K562 (cell line): ENCODE data around the gene PACS2. TPM values are rescaled to one million over a fixed set of nuclear protein-coding genes. Genes with fewer than 3 reads are reported as not detected.

Experiments used
- ATAC-seq: fragments of 200-7000 bp; cut with Tn5 transposase; 3 replicates; pipeline ENCODE4 v1.9.1; 2020; ENCODE audit warnings: moderate library complexity
- BruUV-seq: library from RNA; stranded (reverse); fragments of 400-500 nt; replicated peaks from 2 replicates; lab custom pipeline; 2021; lab: Mats Ljungman, UMichigan
- CTCF ChIA-PET: fragments of 300-600 bp; formaldehyde crosslinking; extraction: SDS; loops from one replicate; lab custom pipeline; 2021; ENCODE audit warnings: low intra/inter-chr PET ratio; lab: Yijun Ruan, JAX
- POLR2A ChIA-PET: fragments of 300-600, 350-650 bp; sonication (Branson Sonifier 250); formaldehyde crosslinking; extraction: SDS; loops from one replicate; lab custom pipeline; 2021; ENCODE audit warnings: antibody characterized with exemption, inconsistent platforms; lab: Yijun Ruan, JAX
- DNase-seq, 4 experiments: peaks; one replicate each; pipeline versions ENCODE4 v3.0.0 to v3.0.0-alpha.2; 2011 to 2018; ENCODE audit warnings: low spot score in 3 of 4, mixed read lengths in 3 of 4; ENCODE audit errors: extremely low read depth in 1 of 4
- FAIRE-seq: peaks from 2 replicates; lab custom pipeline; 2011; peaks lifted over from hg19 to GRCh38; lab: Jason Lieb, UNC
- H2AFZ ChIP-seq: 2 replicates; pipeline ENCODE4 v1.6.0; 2011; ENCODE audit warnings: low read depth, low read length, control low read depth, inconsistent platforms
- H3K27ac ChIP-seq: fragments of 200-600 bp; 3 replicates; pipeline ENCODE4 v1.8.0; 2011; ENCODE audit warnings: low read depth, mild to moderate bottlenecking, control low read depth, inconsistent platforms, low read length, moderate library complexity, mixed read lengths; ENCODE audit errors: extremely low read depth
- H3K27me3 ChIP-seq, 2 experiments: fragments of 300-600 bp in 1 of 2; 2 replicates in 1 of 2; 3 replicates in 1 of 2; pipeline versions ENCODE4 v1.6.0 to v1.8.0; 2011; ENCODE audit warnings: inconsistent platforms in 2 of 2, low read length in 2 of 2, mild to moderate bottlenecking in 1 of 2, mixed read lengths in 1 of 2, moderate library complexity in 1 of 2; ENCODE audit not compliant: control insufficient read depth in 2 of 2, insufficient read depth in 2 of 2
- H3K36me3 ChIP-seq: fragments of 300-600 bp; 3 replicates; pipeline ENCODE4 v1.8.0; 2011; ENCODE audit warnings: mild to moderate bottlenecking, low read length, inconsistent platforms; ENCODE audit not compliant: control insufficient read depth, insufficient read depth
- H3K4me1 ChIP-seq, 2 experiments: fragments of 200-600 bp in 1 of 2; replicated peaks in 1 of 2; 2 replicates in 1 of 2; 3 replicates in 1 of 2; pipeline versions ENCODE4 v1.5.1 to v1.8.0; 2011; ENCODE audit warnings: inconsistent platforms in 2 of 2, low read length in 2 of 2, mild to moderate bottlenecking in 1 of 2, mixed read lengths in 1 of 2, moderate library complexity in 1 of 2; ENCODE audit not compliant: control insufficient read depth in 2 of 2, insufficient read depth in 2 of 2
- H3K4me2 ChIP-seq: 2 replicates; pipeline ENCODE4 v1.6.1; 2011; ENCODE audit warnings: low read length, control low read depth, inconsistent platforms, mixed read lengths; ENCODE audit not compliant: insufficient read depth
- H3K4me3 ChIP-seq: fragments of 200-600 bp; sonication (generic), shearing (Covaris generic); 2 replicates; pipeline ENCODE4 v1.5.1; 2016; ENCODE audit warnings: control low read depth, inconsistent platforms
- H3K79me2 ChIP-seq: fragments of 200-600 bp; 3 replicates; pipeline ENCODE4 v1.8.0; 2011; ENCODE audit warnings: low read length, inconsistent platforms; ENCODE audit not compliant: control insufficient read depth, insufficient read depth
- H3K9ac ChIP-seq, 2 experiments: 2 replicates each; pipeline versions ENCODE4 v1.6.0 to v1.6.1; 2011; ENCODE audit warnings: low read depth in 2 of 2, low read length in 2 of 2, control low read depth in 1 of 2, inconsistent platforms in 1 of 2, mild to moderate bottlenecking in 1 of 2, mixed read lengths in 1 of 2; ENCODE audit not compliant: insufficient read depth in 1 of 2
- H3K9me1 ChIP-seq: one replicate; pipeline ENCODE4 v1.6.0; 2011; ENCODE audit warnings: inconsistent platforms, mild to moderate bottlenecking, low read length, moderate library complexity; ENCODE audit not compliant: control insufficient read depth, insufficient read depth
- H3K9me3 ChIP-seq: replicated peaks from 2 replicates; pipeline ENCODE4 v1.5.1; 2011; ENCODE audit warnings: low read depth, low read length, inconsistent platforms; ENCODE audit not compliant: control insufficient read depth, insufficient read depth
- H4K20me1 ChIP-seq: replicated peaks from 2 replicates; pipeline ENCODE4 v1.6.1; 2011; ENCODE audit warnings: low read length, inconsistent platforms, mixed read lengths; ENCODE audit not compliant: control insufficient read depth, insufficient read depth
- ARHGAP35 ChIP-seq: fragments of 450-650 bp; IDR thresholded peaks from 2 replicates; pipeline ENCODE4 v1.6.1; 2018; ENCODE audit not compliant: partially characterized antibody
- CCNT2 ChIP-seq: IDR thresholded peaks from 2 replicates; pipeline ENCODE4 v1.6.1; 2011; ENCODE audit warnings: borderline replicate concordance, low read depth, mild to moderate bottlenecking, moderate library complexity, mixed read lengths, low read length; ENCODE audit not compliant: insufficient read length; ENCODE audit errors: extremely low read depth
- DNMT1 ChIP-seq: fragments of 450-650 bp; IDR thresholded peaks from 2 replicates; pipeline ENCODE4 v1.6.1; 2016; ENCODE audit warnings: antibody characterized with exemption, mild to moderate bottlenecking
- ELF4 ChIP-seq: fragments of 450-650 bp; formaldehyde crosslinking; IDR thresholded peaks from 2 replicates; pipeline ENCODE4 v1.4.0; 2022; ENCODE audit warnings: missing genetic modification characterization
- ETV1 ChIP-seq: fragments of 450-650 bp; conservative IDR thresholded peaks from 2 replicates; pipeline ENCODE4 v1.6.1; 2016; ENCODE audit warnings: missing genetic modification characterization, control low read depth, low read depth, missing compliant biosample characterization
- FOXA1 ChIP-seq: fragments of 450-650 bp; IDR thresholded peaks from 2 replicates; pipeline ENCODE4 v1.6.1; 2016; ENCODE audit warnings: mild to moderate bottlenecking, borderline replicate concordance
- HDAC3 ChIP-seq: fragments of 450-650 bp; IDR thresholded peaks from 2 replicates; pipeline ENCODE4 v1.6.1; 2018; ENCODE audit warnings: borderline replicate concordance, mild to moderate bottlenecking, moderate library complexity; ENCODE audit not compliant: partially characterized antibody
- LEF1 ChIP-seq: fragments of 450-650 bp; IDR thresholded peaks from 2 replicates; pipeline ENCODE4 v1.6.1; 2016; ENCODE audit warnings: mild to moderate bottlenecking
- PCBP1 ChIP-seq: fragments of 200-400 bp; formaldehyde crosslinking; IDR thresholded peaks from 2 replicates; pipeline ENCODE4 v1.6.1; 2018; ENCODE audit warnings: mild to moderate bottlenecking, low read depth, low read length; ENCODE audit not compliant: poor library complexity, severe bottlenecking
- ZNF184 ChIP-seq: sonication (generic); formaldehyde crosslinking; IDR thresholded peaks from 2 replicates; pipeline ENCODE4 v1.5.0; 2020; ENCODE audit warnings: missing genetic modification reagents
- ZNF23 ChIP-seq: fragments of 250-450 bp; sonication (Bioruptor Pico); IDR thresholded peaks from 2 replicates; pipeline ENCODE4 v1.4.0; 2020; ENCODE audit warnings: mild to moderate bottlenecking
- ZNF764 ChIP-seq: fragments of 250-450 bp; sonication (Bioruptor Pico); IDR thresholded peaks from 2 replicates; pipeline ENCODE4 v1.4.0; 2020; ENCODE audit warnings: low read depth, mild to moderate bottlenecking, moderate library complexity
- WGBS: fragments of 100-300 bp; shearing (Covaris generic); methylation state at CpG from one replicate; pipeline ENCODE4 v1.1.6; 2016; ENCODE audit warnings: low coverage, mixed read lengths; ENCODE audit not compliant: insufficient coverage; ENCODE audit errors: missing lambda C conversion rate; 5-methylcytosine and 5-hydroxymethylcytosine counted together
- in situ Hi-C: fragments of 300-500 bp; cut with MboI; formaldehyde crosslinking; loops from 4 replicates; pipeline ENCODE4 v1.15.0; 2018; ENCODE audit warnings: inconsistent platforms, mixed read lengths
- intact Hi-C: fragments of 100-400 bp; cut with micrococcal nuclease; formaldehyde crosslinking; loops from 2 replicates; pipeline ENCODE4 v1.14.2; 2022
- polyA plus RNA-seq, 8 experiments: library from polyadenylated mRNA; depleted of rRNA in 4 of 8; stranded (reverse) in 5 of 8; unstranded in 3 of 8; fragments of >200 nt; fragmentation: Nextera tagmentation in 2 of 8; fragmentation: Illumina TruSeq in 1 of 8; extraction: Ambion mirVana in 2 of 8; extraction: Trizol in 1 of 8; gene quantifications; 2 replicates each; pipeline versions ENCODE4 v1.2.1 to v1.2.3, GENCODE V29; 2011 to 2014; ENCODE audit warnings: inconsistent platforms in 1 of 8, missing spikeins in 1 of 8
- total RNA-seq, 7 experiments: library from RNA; depleted of rRNA in 6 of 7; stranded (reverse); fragments of >200 nt in 6 of 7; fragmentation: Illumina TruSeq in 2 of 7; extraction: Trizol in 2 of 7; gene quantifications; 2 replicates each; pipeline versions ENCODE4 v1.2.1 to v1.2.3, GENCODE V29; 2011 to 2021; ENCODE audit warnings: low replicate concordance in 1 of 7
- TF ChIP-seq, protein P1 (sequence below), 2 experiments: fragments of 450-650 bp; IDR thresholded peaks; 2 replicates each; pipeline ENCODE4 v1.6.1; 2016
- TF ChIP-seq, protein P2 (sequence below): IDR thresholded peaks from 2 replicates; pipeline ENCODE4 v1.6.1; 2012; ENCODE audit warnings: low read depth, low read length, improper control_type of control experiment, borderline replicate concordance

PACS2 gene
- total and polyA plus RNA-seq, 9 of the 15 experiments (the other 6 are each of a cell fraction or from before 2014, with no cell fraction given): 0.11 to 20.8 (median 9.9) TPM

DNA sequence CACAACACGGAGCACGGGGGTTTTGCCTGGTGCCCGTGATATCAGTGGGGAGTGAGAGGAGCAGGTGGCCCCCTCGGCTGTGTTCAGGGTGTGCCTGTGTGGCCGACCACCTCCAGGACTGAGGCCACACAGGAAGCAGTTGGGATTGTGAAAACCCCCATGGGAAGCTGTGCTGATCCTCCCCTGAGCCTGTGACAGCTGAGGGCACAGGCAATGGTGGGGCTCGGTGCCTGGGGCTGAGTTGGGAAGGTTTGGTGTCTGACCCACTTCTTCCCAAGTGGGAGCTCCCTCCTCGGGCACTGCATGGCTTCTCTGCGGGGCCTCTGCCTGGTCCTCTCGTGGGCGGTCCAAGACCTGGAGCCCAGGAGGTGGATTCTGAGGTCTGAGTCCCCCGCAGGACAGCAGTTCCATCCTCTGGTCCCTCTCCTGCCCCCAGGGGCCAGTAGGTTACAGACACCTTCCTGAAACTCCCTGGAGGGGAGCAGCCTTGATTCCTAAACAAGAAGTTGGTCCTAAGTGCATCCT lies 17.9 kb downstream of the PACS2 start:
- no peak overlapping the region for H3K4me3 ChIP-seq
- no TSS peak for BruUV-seq
- H3K27ac ChIP-seq: no peak overlapping the region
- H2AFZ ChIP-seq: no peak overlapping the region
- CTCF ChIA-PET: no interaction called here
- H3K4me1 ChIP-seq: peaks cover 0 to 53% of the 10 kb centered on the region in 2 experiments; a peak in 3 of 5 replicates
- DNase-seq: no peak
- H3K27me3 ChIP-seq: no peaks in the 10 kb centered on the region
- H3K9me3 ChIP-seq: no peaks in the 10 kb centered on the region
- 26% methylated on average over 11 of the region's 11 CpGs for WGBS
- intact Hi-C loops: no loop called here
- no peak for ATAC-seq
- FAIRE-seq: no peak
- in situ Hi-C loops: no loop called here
- no peak overlapping the region for H3K9ac ChIP-seq
- H3K79me2 ChIP-seq: no peaks in the 10 kb centered on the region; the same call in 2 of the 3 replicates
- POLR2A ChIA-PET: interaction anchor here (1.1 kb wide), 1 partner anchor 10 kb away, joined by 3 read pairs; no protein-coding TSS in a partner anchor
- H3K9me1 ChIP-seq: no peaks in the 10 kb centered on the region
- no peak overlapping the region for H3K4me2 ChIP-seq
- no peaks in the 10 kb centered on the region for H3K36me3 ChIP-seq
- H4K20me1 ChIP-seq: peaks cover 8% of the 10 kb centered on the region
- TF ChIP-seq ZNF184 (CRISPR knock-in tag) (no peak), ETV1 (no peak), PCBP1 (no peak), FOXA1 (no peak), ARHGAP35 (no peak), LEF1 (no peak), ZNF764 (CRISPR knock-in tag) (no peak), ZNF23 (no peak), HDAC3 (no peak), CCNT2 (no peak), ELF4 (CRISPR knock-in tag) (no peak), DNMT1 (no peak)
- TF ChIP-seq, protein P1, sequence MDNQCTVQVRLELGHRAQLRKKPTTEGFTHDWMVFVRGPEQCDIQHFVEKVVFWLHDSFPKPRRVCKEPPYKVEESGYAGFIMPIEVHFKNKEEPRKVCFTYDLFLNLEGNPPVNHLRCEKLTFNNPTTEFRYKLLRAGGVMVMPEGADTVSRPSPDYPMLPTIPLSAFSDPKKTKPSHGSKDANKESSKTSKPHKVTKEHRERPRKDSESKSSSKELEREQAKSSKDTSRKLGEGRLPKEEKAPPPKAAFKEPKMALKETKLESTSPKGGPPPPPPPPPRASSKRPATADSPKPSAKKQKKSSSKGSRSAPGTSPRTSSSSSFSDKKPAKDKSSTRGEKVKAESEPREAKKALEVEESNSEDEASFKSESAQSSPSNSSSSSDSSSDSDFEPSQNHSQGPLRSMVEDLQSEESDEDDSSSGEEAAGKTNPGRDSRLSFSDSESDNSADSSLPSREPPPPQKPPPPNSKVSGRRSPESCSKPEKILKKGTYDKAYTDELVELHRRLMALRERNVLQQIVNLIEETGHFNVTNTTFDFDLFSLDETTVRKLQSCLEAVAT (IDR thresholded peaks at IDR 0.05): no peak
- TF ChIP-seq, protein P2, sequence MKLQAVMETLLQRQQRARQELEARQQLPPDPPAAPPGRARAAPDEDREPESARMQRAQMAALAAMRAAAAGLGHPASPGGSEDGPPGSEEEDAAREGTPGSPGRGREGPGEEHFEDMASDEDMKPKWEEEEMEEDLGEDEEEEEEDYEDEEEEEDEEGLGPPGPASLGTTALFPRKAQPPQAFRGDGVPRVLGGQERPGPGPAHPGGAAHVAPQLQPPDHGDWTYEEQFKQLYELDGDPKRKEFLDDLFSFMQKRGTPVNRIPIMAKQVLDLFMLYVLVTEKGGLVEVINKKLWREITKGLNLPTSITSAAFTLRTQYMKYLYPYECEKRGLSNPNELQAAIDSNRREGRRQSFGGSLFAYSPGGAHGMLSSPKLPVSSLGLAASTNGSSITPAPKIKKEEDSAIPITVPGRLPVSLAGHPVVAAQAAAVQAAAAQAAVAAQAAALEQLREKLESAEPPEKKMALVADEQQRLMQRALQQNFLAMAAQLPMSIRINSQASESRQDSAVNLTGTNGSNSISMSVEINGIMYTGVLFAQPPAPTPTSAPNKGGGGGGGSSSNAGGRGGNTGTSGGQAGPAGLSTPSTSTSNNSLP: no peak
